HG03064 (cell line): ENCODE data around the gene AHNAK2.
"Not testable (repeated sequence)": the region's sequence is repeated elsewhere in the genome, so short reads cannot be mapped to it uniquely, and the experiment has no call there.

Experiments
- ATAC-seq: cut with Tn5 transposase; IDR thresholded peaks from one replicate; pipeline ENCODE4 v1.9.1; 2021; ENCODE audit warnings: low read depth; ENCODE audit not compliant: unreplicated experiment

The AHNAK2 gene

GRCh38 chr14:104956290-104956890 lies 21.8 kb downstream of the AHNAK2 start:
- no peak for ATAC-seq

DNA sequence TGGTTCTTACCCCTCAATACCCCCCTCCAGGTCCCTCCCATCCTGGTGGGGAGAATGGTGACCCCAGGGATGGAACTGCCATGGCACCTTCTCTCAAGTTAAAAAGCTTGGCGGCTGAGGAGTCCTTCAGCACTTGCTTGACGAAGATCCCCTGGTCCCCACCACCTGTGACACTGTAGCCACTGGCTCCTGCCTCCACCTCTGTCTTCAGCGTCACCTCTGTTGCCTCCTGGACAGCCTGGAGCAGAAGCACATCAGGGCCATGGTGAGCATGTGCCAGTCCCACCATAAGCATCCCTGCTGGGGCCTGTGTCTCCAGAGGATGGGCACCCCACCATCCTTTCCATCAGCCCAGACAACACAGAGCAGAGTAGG lies 22.8 kb downstream of the AHNAK2 start:
- ATAC-seq, result no peak

- ATAC-seq, result no peak
Measured at GRCh38 chr14:104954746-104955395, 23.3 kb downstream of the AHNAK2 start.

DNA sequence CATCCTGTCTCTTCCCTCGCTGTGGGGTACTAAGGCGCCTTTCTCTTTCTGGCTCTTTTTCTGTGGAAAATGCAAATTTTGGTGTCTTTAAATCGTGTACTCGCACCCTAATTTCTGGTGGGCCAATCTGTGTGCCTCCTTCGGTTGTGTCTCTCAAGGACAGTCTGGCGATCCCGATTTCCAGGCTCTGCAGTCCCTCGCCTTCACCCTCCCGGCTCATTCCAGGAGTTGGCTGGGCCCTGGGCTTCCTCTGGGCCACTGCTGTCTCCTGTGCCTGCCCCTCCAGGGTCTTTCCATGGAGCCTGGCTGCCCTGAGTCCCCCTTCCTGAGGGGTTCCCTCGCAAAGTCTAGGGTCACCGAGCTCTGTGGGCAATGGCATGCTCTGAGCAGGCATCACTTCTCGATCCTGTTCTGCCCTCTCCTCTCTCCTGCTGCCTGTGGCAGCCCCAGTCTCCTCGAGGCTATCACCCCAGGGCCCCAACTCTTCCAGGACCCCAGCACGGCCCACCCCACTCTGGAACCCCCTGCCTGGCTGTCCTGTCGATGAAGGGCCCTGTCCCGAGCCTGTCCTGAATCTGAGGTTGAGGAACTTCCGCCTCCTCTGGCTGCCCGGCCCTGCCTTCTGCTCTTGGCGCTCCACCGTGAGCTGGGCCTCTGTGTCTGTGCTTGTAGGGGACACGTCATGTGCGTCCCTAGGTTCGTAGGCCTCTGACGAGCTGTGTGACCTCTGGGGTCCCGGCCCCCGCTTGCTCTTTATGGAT lies 24.1 kb downstream of the AHNAK2 start:
- ATAC-seq, result no peak

GRCh38 chr14:104953097-104953496 lies 25.1 kb downstream of the AHNAK2 start:
- ATAC-seq, result no peak

DNA sequence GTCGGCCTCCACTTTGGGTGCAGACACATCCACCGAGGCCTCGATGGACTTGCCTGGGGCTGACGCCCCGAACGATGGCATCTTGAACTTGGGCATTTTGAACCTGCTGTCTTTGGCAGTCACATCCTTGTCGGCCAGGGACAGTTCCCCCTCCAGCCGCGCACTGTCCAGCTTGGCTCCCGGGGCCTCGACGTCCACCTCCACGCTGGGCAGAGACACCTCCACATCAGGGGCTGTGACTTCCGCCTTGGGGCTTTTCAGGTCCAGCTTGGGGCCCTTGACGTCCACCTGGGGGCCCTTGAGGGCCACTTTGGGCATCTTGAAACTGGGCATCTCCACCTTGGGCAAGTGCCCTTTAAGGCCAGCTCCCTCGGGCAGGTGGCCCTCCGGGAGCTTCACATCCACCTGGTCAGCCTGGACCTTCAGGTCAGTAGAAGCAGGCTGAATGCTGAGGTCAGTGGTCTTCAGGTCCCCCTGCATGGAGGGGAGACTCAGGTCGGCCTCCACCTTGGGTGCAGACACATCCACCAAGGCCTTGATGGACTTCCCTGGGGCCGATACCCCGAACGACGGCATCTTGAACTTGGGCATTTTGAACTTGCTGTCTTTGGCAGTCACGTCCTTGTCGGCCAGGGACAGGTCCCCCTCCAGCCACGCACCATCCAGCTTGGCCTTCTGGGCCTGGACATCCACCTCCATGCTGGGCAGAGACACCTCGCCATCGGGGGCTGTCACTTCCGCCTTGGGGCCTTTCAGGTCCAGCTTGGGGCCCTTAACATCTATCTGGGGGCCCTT lies 26.1 kb downstream of the AHNAK2 start:
- ATAC-seq, result not testable (repeated sequence)

DNA sequence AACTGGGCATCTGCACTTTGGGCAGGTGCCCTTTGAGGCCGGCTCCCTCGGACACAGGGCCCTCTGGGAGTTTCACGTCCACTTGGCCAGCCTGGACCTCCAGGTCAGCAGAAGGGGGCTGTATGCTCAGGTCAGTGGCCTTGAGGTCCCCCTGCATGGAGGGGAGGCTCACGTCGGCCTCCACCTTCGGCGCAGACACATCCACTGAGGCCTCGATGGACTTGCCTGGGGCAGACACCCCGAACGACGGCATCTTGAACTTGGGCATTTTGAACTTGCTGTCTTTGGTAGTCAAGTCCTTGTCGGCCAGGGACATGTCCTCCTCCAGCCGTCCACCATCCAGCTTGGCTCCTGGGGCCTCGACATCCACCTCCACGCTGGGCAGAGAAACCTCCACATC lies 27.5 kb downstream of the AHNAK2 start:
- not testable (repeated sequence) for ATAC-seq

DNA sequence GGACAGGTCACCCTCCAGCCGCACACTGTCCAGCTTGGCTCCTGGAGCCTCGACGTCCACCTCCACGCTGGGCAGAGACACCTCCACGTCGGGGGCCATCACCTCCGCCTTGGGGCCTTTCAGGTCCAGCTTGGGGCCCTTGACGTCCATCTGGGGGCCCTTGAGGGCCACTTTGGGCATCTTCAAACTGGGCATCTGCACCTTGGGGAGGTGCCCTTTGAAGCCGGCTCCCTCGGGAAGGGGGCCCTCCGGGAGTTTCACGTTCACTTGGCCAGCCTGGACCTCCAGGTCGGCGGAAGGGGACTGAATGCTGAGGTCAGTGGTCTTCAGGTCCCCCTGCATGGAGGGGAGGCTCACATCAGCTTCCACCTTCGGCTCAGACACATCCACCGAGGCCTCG lies 28.2 kb downstream of the AHNAK2 start:
- ATAC-seq, result no peak

DNA sequence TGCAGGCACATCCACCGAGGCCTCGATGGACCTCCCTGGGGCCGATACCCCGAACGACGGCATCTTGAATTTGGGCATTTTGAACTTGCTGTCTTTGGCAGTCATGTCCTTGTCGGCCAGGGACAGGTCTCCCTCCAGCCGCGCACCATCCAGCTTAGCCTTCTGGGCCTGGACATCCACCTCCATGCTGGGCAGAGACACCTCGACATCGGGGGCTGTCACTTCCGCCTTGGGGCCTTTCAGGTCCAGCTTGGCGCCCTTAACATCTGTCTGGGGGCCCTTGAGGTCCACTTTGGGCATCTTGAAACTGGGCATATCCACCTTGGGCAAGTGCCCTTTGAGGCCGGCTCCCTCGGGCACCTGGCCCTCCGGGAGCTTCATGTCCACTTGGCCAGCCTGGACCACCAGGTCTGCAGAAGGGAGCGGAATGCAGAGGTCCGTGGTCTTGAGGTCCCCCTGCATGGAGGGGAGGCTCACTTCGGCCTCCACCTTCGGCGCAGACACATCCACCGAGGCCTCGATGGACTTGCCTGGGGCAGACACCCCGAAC lies 28.7 kb downstream of the AHNAK2 start:
- not testable (repeated sequence) for ATAC-seq

DNA sequence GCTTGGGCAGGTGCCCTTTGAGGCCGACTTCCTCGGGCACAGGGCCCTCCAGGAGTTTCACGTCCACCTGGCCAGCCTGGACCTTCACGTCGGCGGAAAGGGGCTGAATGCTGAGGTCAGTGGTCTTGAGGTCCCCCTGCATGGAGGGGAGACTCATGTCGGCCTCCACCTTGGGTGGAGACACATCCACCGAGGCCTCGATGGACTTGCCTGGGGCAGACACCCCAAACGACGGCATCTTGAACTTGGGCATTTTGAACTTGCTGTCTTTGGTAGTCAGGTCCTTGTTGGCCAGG lies 29.5 kb downstream of the AHNAK2 start:
- no peak for ATAC-seq

GRCh38 chr14:104947881-104948735 lies 30.1 kb downstream of the AHNAK2 start:
- not testable (repeated sequence) for ATAC-seq

DNA sequence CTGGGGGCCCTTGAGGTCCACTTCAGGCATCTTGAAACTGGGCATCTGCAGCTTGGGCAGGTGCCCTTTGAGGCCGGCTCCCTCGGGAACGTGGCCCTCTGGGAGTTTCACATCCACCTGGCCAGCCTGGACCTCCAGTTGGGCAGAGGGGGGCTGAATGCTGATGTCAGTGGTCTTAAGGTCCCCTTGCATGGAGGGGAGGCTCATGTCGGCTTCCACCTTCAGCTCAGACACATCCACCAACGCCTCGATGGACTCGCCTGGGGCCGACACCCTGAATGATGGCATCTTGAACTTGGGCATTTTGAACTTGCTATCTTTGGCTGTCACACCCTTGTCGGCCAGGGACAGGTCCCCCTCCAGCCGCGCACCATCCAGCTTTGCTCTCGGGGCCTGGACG lies 31.0 kb downstream of the AHNAK2 start:
- not testable (repeated sequence) for ATAC-seq

DNA sequence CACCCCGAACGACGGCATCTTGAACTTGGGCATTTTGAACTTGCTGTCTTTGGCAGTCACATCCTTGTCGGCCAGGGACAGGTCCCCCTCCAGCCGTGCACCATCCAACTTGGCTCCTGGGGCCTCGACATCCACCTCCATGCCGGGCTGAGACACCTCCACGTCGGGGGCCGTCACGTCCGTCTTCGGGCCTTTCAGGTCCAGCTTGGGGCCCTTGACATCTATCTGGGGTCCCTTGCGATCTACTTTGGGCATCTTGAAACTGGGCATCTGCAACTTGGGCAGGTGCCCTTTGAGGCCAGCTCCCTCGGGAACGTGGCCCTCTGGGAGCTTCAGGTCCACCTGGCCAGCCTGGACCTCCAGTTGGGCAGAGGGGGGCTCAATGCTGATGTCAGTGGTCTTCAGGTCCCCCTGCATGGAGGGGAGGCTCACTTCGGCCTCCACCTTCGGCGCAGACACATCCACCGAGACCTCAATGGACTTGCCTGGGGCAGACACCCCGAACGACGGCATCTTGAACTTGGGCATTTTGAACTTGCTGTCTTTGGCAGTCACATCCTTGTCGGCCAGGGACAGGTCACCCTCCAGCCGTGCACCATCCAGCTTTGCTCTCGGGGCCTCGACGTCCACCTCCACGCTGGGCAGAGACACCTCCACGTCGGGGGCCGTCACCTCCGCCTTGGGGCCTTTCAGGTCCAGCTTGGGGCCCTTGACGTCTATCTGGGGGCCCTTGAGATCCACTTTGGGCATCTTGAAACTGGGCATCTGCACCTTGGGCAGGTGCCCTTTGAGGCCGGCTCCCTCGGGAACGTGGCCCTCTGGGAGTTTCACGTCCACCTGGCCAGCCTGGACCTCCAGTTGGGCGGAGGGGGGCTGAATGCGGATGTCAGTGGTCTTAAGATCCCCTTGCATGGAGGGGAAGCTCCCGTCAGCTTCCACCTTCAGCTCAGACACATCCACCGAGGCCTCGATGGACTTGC lies 31.9 kb downstream of the AHNAK2 start:
- ATAC-seq, result not testable (repeated sequence)

GRCh38 chr14:104945266-104945665 lies 32.9 kb downstream of the AHNAK2 start:
- ATAC-seq, result not testable (repeated sequence)

DNA sequence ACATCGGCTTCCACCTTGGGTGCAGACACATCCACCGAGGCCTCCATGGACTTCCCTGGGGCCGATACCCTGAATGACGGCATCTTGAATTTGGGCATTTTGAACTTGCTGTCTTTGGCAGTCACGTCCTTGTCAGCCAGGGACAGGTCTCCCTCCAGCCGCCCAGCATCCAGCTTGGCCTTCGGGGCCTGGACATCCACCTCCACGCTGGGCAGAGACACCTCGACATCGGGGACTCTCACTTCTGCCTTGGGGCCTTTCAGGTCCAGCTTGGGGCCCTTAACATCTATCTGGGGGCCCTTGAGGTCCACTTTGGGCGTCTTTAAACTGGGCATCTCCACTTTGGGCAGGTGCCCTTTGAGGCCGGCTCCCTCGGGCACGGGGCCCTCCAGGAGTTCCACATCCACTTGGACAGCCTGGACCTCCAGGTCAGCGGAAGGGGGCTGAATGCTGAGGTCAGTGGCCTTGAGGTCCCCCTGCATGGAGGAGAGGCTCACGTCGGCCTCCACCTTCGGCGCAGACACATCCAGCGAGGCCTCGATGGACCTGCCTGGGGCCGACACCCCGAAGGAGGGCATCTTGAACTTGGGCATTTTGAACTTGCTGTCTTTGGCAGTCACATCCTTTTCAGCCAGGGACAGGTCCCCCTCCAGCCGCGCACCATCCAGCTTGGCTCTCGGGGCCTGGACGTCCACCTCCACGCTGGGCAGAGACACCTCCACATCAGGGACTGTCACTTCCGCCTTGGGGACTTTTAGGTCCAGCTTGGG lies 33.6 kb downstream of the AHNAK2 start:
- ATAC-seq, result not testable (repeated sequence)

DNA sequence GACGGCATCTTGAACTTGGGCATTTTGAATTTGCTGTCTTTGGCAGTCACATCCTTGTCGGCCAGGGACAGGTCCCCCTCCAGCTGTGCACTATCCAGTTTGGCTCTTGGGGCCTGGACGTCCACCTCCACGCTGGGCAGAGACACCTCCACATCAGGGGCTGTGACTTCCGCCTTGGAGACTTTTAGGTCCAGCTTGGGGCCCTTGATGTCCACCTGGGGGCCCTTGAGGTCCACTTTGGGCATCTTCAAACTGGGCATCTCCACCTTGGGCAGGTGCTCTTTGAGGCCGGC lies 34.2 kb downstream of the AHNAK2 start:
- not testable (repeated sequence) for ATAC-seq

- ATAC-seq, result not testable (repeated sequence)
Measured at GRCh38 chr14:104943216-104944015, 34.8 kb downstream of the AHNAK2 start.
